Fibroblast of lung (primary cell): ENCODE data around the gene NEO1.

Source experiments
- EZH2 ChIP-seq: IDR thresholded peaks from 2 replicates; pipeline ENCODE4 v1.5.1; 2012; ENCODE audit warnings: low read length, control low read depth, mild to moderate bottlenecking; ENCODE audit errors: missing control alignments
- TF ChIP-seq, protein P1 (sequence below), 2 donors: IDR thresholded peaks in 1 of 2; conservative IDR thresholded peaks in 1 of 2; 1 replicate in 1 of 2; 2 replicates in 1 of 2; pipeline ENCODE4 v1.5.1; 2011 to 2012; ENCODE audit warnings: low read length in 2 of 2, control low read depth in 1 of 2, inconsistent platforms in 1 of 2, low read depth in 1 of 2, mild to moderate bottlenecking in 1 of 2

DNA sequence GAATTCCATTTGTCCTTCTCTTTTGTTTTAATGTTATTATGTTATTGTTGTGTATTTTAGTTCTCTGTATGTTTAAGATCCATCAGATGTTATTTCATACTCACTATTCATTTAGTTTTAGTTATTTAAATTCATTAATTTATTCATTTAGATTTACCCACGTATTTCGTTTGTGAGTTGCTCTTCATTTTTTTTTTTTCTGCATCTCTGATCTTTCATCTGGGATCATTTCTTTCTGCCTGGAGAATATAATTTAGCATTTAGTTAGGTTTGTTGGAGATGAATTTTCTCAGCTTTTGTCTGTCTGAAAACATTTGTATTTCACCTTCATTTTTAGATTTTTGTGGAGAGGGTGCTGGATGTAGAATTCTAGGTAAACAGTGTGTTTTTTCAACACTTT, 12.9 kb downstream of the NEO1 start:
- TF ChIP-seq EZH2, result no peak
- TF ChIP-seq, protein P1, sequence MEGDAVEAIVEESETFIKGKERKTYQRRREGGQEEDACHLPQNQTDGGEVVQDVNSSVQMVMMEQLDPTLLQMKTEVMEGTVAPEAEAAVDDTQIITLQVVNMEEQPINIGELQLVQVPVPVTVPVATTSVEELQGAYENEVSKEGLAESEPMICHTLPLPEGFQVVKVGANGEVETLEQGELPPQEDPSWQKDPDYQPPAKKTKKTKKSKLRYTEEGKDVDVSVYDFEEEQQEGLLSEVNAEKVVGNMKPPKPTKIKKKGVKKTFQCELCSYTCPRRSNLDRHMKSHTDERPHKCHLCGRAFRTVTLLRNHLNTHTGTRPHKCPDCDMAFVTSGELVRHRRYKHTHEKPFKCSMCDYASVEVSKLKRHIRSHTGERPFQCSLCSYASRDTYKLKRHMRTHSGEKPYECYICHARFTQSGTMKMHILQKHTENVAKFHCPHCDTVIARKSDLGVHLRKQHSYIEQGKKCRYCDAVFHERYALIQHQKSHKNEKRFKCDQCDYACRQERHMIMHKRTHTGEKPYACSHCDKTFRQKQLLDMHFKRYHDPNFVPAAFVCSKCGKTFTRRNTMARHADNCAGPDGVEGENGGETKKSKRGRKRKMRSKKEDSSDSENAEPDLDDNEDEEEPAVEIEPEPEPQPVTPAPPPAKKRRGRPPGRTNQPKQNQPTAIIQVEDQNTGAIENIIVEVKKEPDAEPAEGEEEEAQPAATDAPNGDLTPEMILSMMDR (conservative IDR thresholded peaks at IDR 0.05 in 1 of 2, IDR thresholded peaks at IDR 0.05 in 1 of 2; ENCODE audit: low read depth in 1 of 2, low read length in 2 of 2), result no peak
